Panc1 (cell line): ENCODE data around the gene RILPL1.

Experiments
- CTCF ChIP-seq: fragments of 450-650 bp; IDR thresholded peaks from 2 replicates; pipeline ENCODE4 v1.5.1; 2017; ENCODE audit warnings: mild to moderate bottlenecking
- SIN3A ChIP-seq: IDR thresholded peaks from 2 replicates; pipeline ENCODE4 v1.6.1; 2012; ENCODE audit warnings: low read depth, mild to moderate bottlenecking, low read length, moderate library complexity, borderline replicate concordance; ENCODE audit not compliant: insufficient read depth
- TCF7L2 ChIP-seq: IDR thresholded peaks from 2 replicates; pipeline ENCODE4 v1.6.1; 2011; ENCODE audit warnings: mild to moderate bottlenecking, low read depth, low read length, inconsistent platforms

DNA sequence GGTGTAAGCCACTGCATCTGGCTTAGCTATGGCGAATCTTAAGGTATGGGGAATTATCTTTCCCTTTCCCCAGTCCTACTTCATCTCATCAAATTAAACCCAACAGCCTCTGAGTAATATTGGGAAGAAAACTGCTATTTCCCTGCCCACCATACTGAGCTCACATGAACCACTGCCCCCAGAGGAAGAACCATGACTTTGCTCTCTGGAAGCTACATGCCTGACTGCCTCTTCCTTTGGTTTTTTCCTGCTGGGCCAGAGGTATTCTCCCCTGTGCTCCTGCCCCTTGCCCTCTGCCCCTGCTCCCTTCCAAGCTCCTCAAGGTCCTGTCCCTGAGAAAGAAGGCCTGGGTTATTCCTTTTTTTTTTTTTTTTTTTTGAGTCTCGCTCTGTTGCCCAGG is 112.2 kb downstream of the RILPL1 start:
- TF ChIP-seq CTCF: no peak
- no peak for TF ChIP-seq SIN3A
- TF ChIP-seq TCF7L2: no peak
